OCI-LY3 (cell line): ENCODE data around the gene MAT2B.

ENCODE experiments used
- H2AFZ ChIP-seq: fragments of 200-600, 300-600 bp; shearing (Covaris generic); 2 replicates; pipeline ENCODE4 v1.6.0; 2014; ENCODE audit warnings: antibody characterized with exemption, low read depth, low read length
- H3K27ac ChIP-seq: fragments of 200-600, 300-600 bp; sonication (generic); 2 replicates; pipeline ENCODE4 v1.5.1; 2014; ENCODE audit warnings: mild to moderate bottlenecking, low read length, moderate library complexity, mixed read lengths
- H3K27me3 ChIP-seq: fragments of 200-600, 300-600 bp; sonication (generic); 2 replicates; pipeline ENCODE4 v1.6.1; 2014; ENCODE audit warnings: low read depth, low read length, mixed read lengths
- H3K36me3 ChIP-seq: fragments of 200-600, 300-600 bp; sonication (generic); replicated peaks from 2 replicates; pipeline ENCODE3; 2014; ENCODE audit warnings: low read depth, low read length, mixed read lengths
- H3K4me1 ChIP-seq: fragments of 300-600, 200-600 bp; sonication (generic); 2 replicates; pipeline ENCODE4 v1.6.1; 2014; ENCODE audit warnings: low read length, mixed read lengths
- H3K4me2 ChIP-seq: fragments of 200-600, 300-600 bp; sonication (generic); 2 replicates; pipeline ENCODE4 v1.6.1; 2014; ENCODE audit warnings: low read length, mixed read lengths
- H3K4me3 ChIP-seq: fragments of 300-600, 200-600 bp; sonication (generic); 2 replicates; pipeline ENCODE4 v1.5.1; 2014; ENCODE audit warnings: antibody characterized with exemption, mild to moderate bottlenecking, low read length, moderate library complexity
- H3K79me2 ChIP-seq: fragments of 300-600, 200-600 bp; shearing (Covaris generic); 2 replicates; pipeline ENCODE4 v1.6.1; 2014; ENCODE audit warnings: mild to moderate bottlenecking, low read length, mixed read lengths
- H3K9ac ChIP-seq: fragments of 300-600, 200-600 bp; shearing (Covaris generic); 2 replicates; pipeline ENCODE4 v1.6.0; 2014; ENCODE audit warnings: mild to moderate bottlenecking, low read length, moderate library complexity
- H3K9me3 ChIP-seq: fragments of 200-600, 300-600 bp; shearing (Covaris generic); 2 replicates; pipeline ENCODE4 v1.6.1; 2014; ENCODE audit warnings: low read length, mixed read lengths; ENCODE audit not compliant: insufficient read depth
- H4K20me1 ChIP-seq: fragments of 200-600, 300-600 bp; sonication (generic); 2 replicates; pipeline ENCODE4 v1.6.1; 2016; ENCODE audit warnings: low read length, mixed read lengths; ENCODE audit not compliant: insufficient read depth
- CTCF ChIP-seq: fragments of 200-600, 300-600 bp; sonication (generic); IDR thresholded peaks from 2 replicates; pipeline ENCODE4 v1.5.1; 2014; ENCODE audit warnings: antibody characterized with exemption, low read length, low read depth
- EZH2phosphoT487 ChIP-seq: fragments of 200-600 bp; shearing (Covaris generic); IDR thresholded peaks from 2 replicates; pipeline ENCODE4 v1.6.1; 2018; ENCODE audit warnings: antibody characterized with exemption, mixed run types, low read depth

Gene MAT2B

GRCh38 chr5:163505368-163506094, at the start of gene MAT2B:
Gene MAT2B (plus strand): TSS chr5:163505619. CDS start chr5:163505687, 68 bp downstream.
- peak within 1 kb of the TSS; percentile 90 for H2AFZ ChIP-seq
- H3K27ac ChIP-seq = peak within 1 kb of the TSS; percentile 87
- H3K79me2 ChIP-seq = peaks cover 57% of the 10 kb centered on the region
- H4K20me1 ChIP-seq = peaks cover 29% of the 10 kb centered on the region
- H3K4me3 ChIP-seq = peak within 1 kb of the TSS; percentile 98
- peak; percentile 59 for TF ChIP-seq CTCF
- TF ChIP-seq EZH2phosphoT487 = no peak
- peak within 1 kb of the TSS; percentile 92 for H3K4me2 ChIP-seq
- no peaks in the 10 kb centered on the region for H3K27me3 ChIP-seq
- H3K4me1 ChIP-seq = peaks cover 27% of the 10 kb centered on the region
- peak within 1 kb of the TSS; percentile 91 for H3K9ac ChIP-seq
- H3K36me3 ChIP-seq = no peaks in the 10 kb centered on the region
- no peaks in the 10 kb centered on the region for H3K9me3 ChIP-seq

- Histone ChIP-seq H3K79me2 (peaks cover 43% of the 10 kb centered on the region), H3K27ac (no peak overlapping the region), H2AFZ (no peak overlapping the region), H3K9me3 (no peaks in the 10 kb centered on the region), H3K36me3 (peaks cover 30% of the 10 kb centered on the region), H4K20me1 (no peaks in the 10 kb centered on the region), H3K4me2 (no peak overlapping the region), H3K4me1 (peaks cover 7% of the 10 kb centered on the region; the same call in 1 of the 2 replicates), H3K27me3 (no peaks in the 10 kb centered on the region), H3K4me3 (no peak overlapping the region), H3K9ac (no peak overlapping the region)
- TF ChIP-seq EZH2phosphoT487 (no peak), CTCF (no peak)
Measured at GRCh38 chr5:163456029-163456589, 49.3 kb upstream of the MAT2B start.

GRCh38 chr5:163456840-163457239, 48.6 kb upstream of the MAT2B start:
- H2AFZ ChIP-seq = no peak overlapping the region
- H3K4me1 ChIP-seq = peaks cover 7% of the 10 kb centered on the region; the same call in 1 of the 2 replicates
- no peak overlapping the region for H3K27ac ChIP-seq
- peaks cover 30% of the 10 kb centered on the region for H3K36me3 ChIP-seq
- no peak overlapping the region for H3K4me2 ChIP-seq
- no peak overlapping the region for H3K4me3 ChIP-seq
- no peaks in the 10 kb centered on the region for H3K27me3 ChIP-seq
- no peak overlapping the region for H3K9ac ChIP-seq
- no peaks in the 10 kb centered on the region for H4K20me1 ChIP-seq
- TF ChIP-seq CTCF = no peak
- no peaks in the 10 kb centered on the region for H3K9me3 ChIP-seq
- H3K79me2 ChIP-seq = peaks cover 51% of the 10 kb centered on the region

GRCh38 chr5:163458778-163459385, 46.5 kb upstream of the MAT2B start:
- Histone ChIP-seq H3K27ac (peak overlapping the region; percentile 97), H3K9me3 (no peaks in the 10 kb centered on the region), H3K4me3 (peak overlapping the region; percentile 93), H4K20me1 (no peaks in the 10 kb centered on the region), H3K9ac (peak overlapping the region; percentile 94), H3K4me2 (peak overlapping the region; percentile 77), H3K79me2 (peaks cover 71% of the 10 kb centered on the region), H3K36me3 (peaks cover 19% of the 10 kb centered on the region), H3K4me1 (peaks cover 22% of the 10 kb centered on the region), H2AFZ (no peak overlapping the region), H3K27me3 (no peaks in the 10 kb centered on the region)
- no peak for TF ChIP-seq EZH2phosphoT487
- no peak for TF ChIP-seq CTCF
